Neural cell (in vitro differentiated cells): ENCODE results near the gene ACSS3. TPM values are rescaled to one million over a fixed set of nuclear protein-coding genes. Genes with fewer than 3 reads are reported as not detected.
A peak's percentile ranks its signal among the peaks of the same experiment; 100 is the strongest.

ENCODE experiments used
- H2AFZ ChIP-seq: fragments of 200-600, 300-800 bp; sonication (generic), shearing (Covaris generic); 2 replicates; pipeline ENCODE4 v1.6.0; 2014; ENCODE audit warnings: low read depth, mild to moderate bottlenecking, antibody characterized with exemption, low read length, moderate library complexity
- H3F3A ChIP-seq: fragments of 200-600 bp; shearing (Covaris generic); 2 replicates; pipeline ENCODE4 v1.6.1; 2016; ENCODE audit warnings: mild to moderate bottlenecking, moderate library complexity, mixed read lengths, antibody characterized with exemption, low read length; ENCODE audit not compliant: insufficient read depth, poor library complexity, severe bottlenecking
- H3K27ac ChIP-seq: fragments of 200-600, 300-800 bp; sonication (generic), shearing (Covaris generic); 2 replicates; pipeline ENCODE4 v1.5.1; 2014; ENCODE audit warnings: mild to moderate bottlenecking, low read length, moderate library complexity
- H3K27me3 ChIP-seq: fragments of 300-800, 200-600 bp; sonication (generic), shearing (Covaris generic); 2 replicates; pipeline ENCODE4 v1.6.0; 2014; ENCODE audit warnings: mild to moderate bottlenecking, low read depth, low read length, moderate library complexity; ENCODE audit not compliant: insufficient read depth
- H3K36me3 ChIP-seq: fragments of 300-800, 200-600 bp; sonication (generic), shearing (Covaris generic); 2 replicates; pipeline ENCODE4 v1.5.1; 2014; ENCODE audit warnings: mild to moderate bottlenecking, antibody characterized with exemption, low read length, moderate library complexity; ENCODE audit not compliant: insufficient read depth
- H3K4me2 ChIP-seq: fragments of 300-800, 200-600 bp; sonication (generic), shearing (Covaris generic); 2 replicates; pipeline ENCODE4 v1.6.0; 2014; ENCODE audit warnings: mild to moderate bottlenecking, low read length
- H3K4me3 ChIP-seq: fragments of 300-800, 200-600 bp; sonication (generic), shearing (Covaris generic); 2 replicates; pipeline ENCODE4 v1.5.1; 2014; ENCODE audit warnings: mild to moderate bottlenecking, low read length, moderate library complexity
- H3K79me2 ChIP-seq: fragments of 200-600 bp; shearing (Covaris generic); replicated peaks from 2 replicates; pipeline ENCODE4 v1.6.0; 2014; ENCODE audit warnings: mild to moderate bottlenecking, low read length, moderate library complexity; ENCODE audit not compliant: insufficient read depth
- H3K9ac ChIP-seq: fragments of 300-800, 200-600 bp; sonication (generic), shearing (Covaris generic); 2 replicates; pipeline ENCODE4 v1.6.1; 2016; ENCODE audit warnings: mild to moderate bottlenecking, low read length, mixed read lengths
- H3K9me2 ChIP-seq: fragments of 200-600 bp; shearing (Covaris generic); 2 replicates; pipeline ENCODE4 v1.6.1; 2016; ENCODE audit warnings: mild to moderate bottlenecking, low read length, mixed read lengths; ENCODE audit not compliant: insufficient read depth
- H3K9me3 ChIP-seq: fragments of 200-600, 300-800 bp; sonication (generic), shearing (Covaris generic); 2 replicates; pipeline ENCODE4 v1.6.1; 2016; ENCODE audit warnings: mild to moderate bottlenecking, mixed run types, low read length, moderate library complexity, mixed read lengths
- H4K20me1 ChIP-seq: fragments of 200-600 bp; shearing (Covaris generic); 2 replicates; pipeline ENCODE4 v1.6.1; 2016; ENCODE audit warnings: mild to moderate bottlenecking, mixed run types; ENCODE audit not compliant: insufficient read depth
- CTCF ChIP-seq: fragments of 450-650 bp; IDR thresholded peaks from 2 replicates; pipeline ENCODE4 v1.5.1; 2014; ENCODE audit warnings: antibody characterized with exemption, mild to moderate bottlenecking, moderate library complexity; ENCODE audit not compliant: poor library complexity, severe bottlenecking
- EP300 ChIP-seq: fragments of 450-650 bp; conservative IDR thresholded peaks from 2 replicates; pipeline ENCODE4 v1.6.1; 2014; ENCODE audit warnings: antibody characterized with exemption, mild to moderate bottlenecking, moderate library complexity; ENCODE audit not compliant: poor library complexity, severe bottlenecking
- EZH2 ChIP-seq: fragments of 200-600, 300-800 bp; shearing (Covaris generic), sonication (generic); IDR thresholded peaks from 2 replicates; pipeline ENCODE4 v1.6.1; 2014; ENCODE audit warnings: antibody characterized with exemption, low read length, borderline replicate concordance, mild to moderate bottlenecking; ENCODE audit not compliant: insufficient read depth, poor library complexity, severe bottlenecking
- MXI1 ChIP-seq: fragments of 450-650 bp; conservative IDR thresholded peaks from 2 replicates; pipeline ENCODE4 v1.6.1; 2014; ENCODE audit warnings: antibody characterized with exemption, mild to moderate bottlenecking; ENCODE audit not compliant: poor library complexity, severe bottlenecking
- POLR2AphosphoS5 ChIP-seq: IDR thresholded peaks from 2 replicates; pipeline ENCODE4 v1.6.1; 2012
- RAD21 ChIP-seq: fragments of 450-650 bp; conservative IDR thresholded peaks from 2 replicates; pipeline ENCODE4 v1.6.1; 2014; ENCODE audit warnings: antibody characterized with exemption, mild to moderate bottlenecking, moderate library complexity
- REST ChIP-seq: IDR thresholded peaks from 2 replicates; pipeline ENCODE4 v1.6.1; 2012; ENCODE audit warnings: borderline replicate concordance
- SMC3 ChIP-seq: fragments of 450-650 bp; conservative IDR thresholded peaks from 2 replicates; pipeline ENCODE4 v1.6.1; 2014; ENCODE audit warnings: antibody characterized with exemption, mild to moderate bottlenecking, moderate library complexity; ENCODE audit not compliant: poor library complexity
- TAF1 ChIP-seq: IDR thresholded peaks from 2 replicates; pipeline ENCODE4 v1.6.1; 2012; ENCODE audit warnings: low read depth
- polyA plus RNA-seq: library from polyadenylated mRNA; depleted of rRNA; stranded (reverse); fragments of >200 nt; gene quantifications from 2 replicates; pipeline ENCODE4 v1.2.3, GENCODE V29; 2014

Gene ACSS3
- polyA plus RNA-seq, 1 donor from 2014 or later: 0.31 TPM

- H3K9ac ChIP-seq: no peak overlapping the region
- no peak overlapping the region for H3K4me3 ChIP-seq
- no peaks in the 10 kb centered on the region for H3F3A ChIP-seq
- no peaks in the 10 kb centered on the region for H4K20me1 ChIP-seq
- no peak for TF ChIP-seq TAF1
- TF ChIP-seq POLR2AphosphoS5: no peak
- TF ChIP-seq CTCF: no peak
- TF ChIP-seq EP300: no peak
- TF ChIP-seq MXI1: no peak
- H3K36me3 ChIP-seq: no peaks in the 10 kb centered on the region
- H3K27ac ChIP-seq: no peak overlapping the region
- H3K4me2 ChIP-seq: no peak overlapping the region
- H3K9me2 ChIP-seq: no peaks in the 10 kb centered on the region
- no peaks in the 10 kb centered on the region for H3K27me3 ChIP-seq
- no peaks in the 10 kb centered on the region for H3K9me3 ChIP-seq
- H2AFZ ChIP-seq: no peak overlapping the region
- no peaks in the 10 kb centered on the region for H3K79me2 ChIP-seq
Observed at GRCh38 chr12:81143057-81143456, 65.2 kb downstream of the ACSS3 start.

GRCh38 chr12:81146228-81147225, 68.6 kb downstream of the ACSS3 start:
- Histone ChIP-seq H3K9me2 (no peaks in the 10 kb centered on the region), H3K27ac (no peak overlapping the region), H3K4me3 (peak overlapping the region; percentile 21), H2AFZ (no peak overlapping the region), H3K79me2 (no peaks in the 10 kb centered on the region), H4K20me1 (no peaks in the 10 kb centered on the region), H3K36me3 (no peaks in the 10 kb centered on the region), H3K27me3 (no peaks in the 10 kb centered on the region), H3K4me2 (peak overlapping the region; percentile 41), H3K9ac (no peak overlapping the region), H3F3A (no peaks in the 10 kb centered on the region), H3K9me3 (no peaks in the 10 kb centered on the region)
- TF ChIP-seq RAD21 (no peak), POLR2AphosphoS5 (peak; percentile 45), EP300 (peak; percentile 56), EZH2 (no peak), CTCF (no peak), SMC3 (no peak), TAF1 (no peak), REST (no peak), MXI1 (no peak)
